Osteocyte (in vitro differentiated cells): Measurements from ENCODE around the gene SENP8. TPM values are rescaled to one million over a fixed set of nuclear protein-coding genes. Genes with fewer than 3 reads are reported as not detected.

Experiments used
- DNase-seq: peaks from one replicate; pipeline ENCODE4 v3.0.0; 2021; ENCODE audit warnings: mixed read lengths; ENCODE audit not compliant: unreplicated experiment; ENCODE audit errors: extremely low spot score
- H3K27ac Mint-ChIP-seq: one replicate; pipeline ENCODE4 v1.8.0; 2021; ENCODE audit warnings: mild to moderate bottlenecking, mixed read lengths; ENCODE audit not compliant: unreplicated experiment
- H3K27me3 Mint-ChIP-seq: one replicate; pipeline ENCODE4 v1.8.0; 2021; ENCODE audit warnings: mixed read lengths; ENCODE audit not compliant: unreplicated experiment
- H3K36me3 Mint-ChIP-seq: one replicate; pipeline ENCODE4 v1.8.0; 2021; ENCODE audit warnings: mixed read lengths; ENCODE audit not compliant: unreplicated experiment
- H3K4me1 Mint-ChIP-seq: one replicate; pipeline ENCODE4 v1.8.0; 2021; ENCODE audit warnings: mixed read lengths; ENCODE audit not compliant: unreplicated experiment
- H3K4me3 Mint-ChIP-seq: one replicate; pipeline ENCODE4 v1.8.0; 2021; ENCODE audit warnings: mild to moderate bottlenecking, moderate library complexity, mixed read lengths; ENCODE audit not compliant: unreplicated experiment
- H3K9me3 Mint-ChIP-seq: one replicate; pipeline ENCODE4 v1.8.0; 2021; ENCODE audit warnings: mixed read lengths; ENCODE audit not compliant: unreplicated experiment
- CTCF ChIP-seq: fragments of 200-600 bp; sonication (generic); IDR thresholded peaks from 2 replicates; pipeline ENCODE4 v1.5.0; 2021; ENCODE audit warnings: antibody characterized with exemption, mild to moderate bottlenecking, moderate library complexity
- total RNA-seq: library from RNA; stranded (reverse); gene quantifications from 2 replicates; pipeline ENCODE4 v1.2.1, GENCODE V29; 2021

The SENP8 gene
- total RNA-seq, 1 donor from 2014 or later: 4.0 TPM

GRCh38 chr15:72113347-72114031 lies 4.7 kb upstream of the SENP8 start:
- Mint-ChIP-seq H3K27me3 (no peaks in the 10 kb centered on the region), H3K4me3 (no peak overlapping the region), H3K27ac (no peak overlapping the region), H3K9me3 (no peaks in the 10 kb centered on the region), H3K4me1 (peaks cover 32% of the 10 kb centered on the region), H3K36me3 (no peaks in the 10 kb centered on the region)
- TF ChIP-seq CTCF: no peak
- DNase-seq: no peak

GRCh38 chr15:72116731-72117485 lies 1.3 kb upstream of the SENP8 start:
- H3K4me3 Mint-ChIP-seq: peak overlapping the region; percentile 95
- no peak for TF ChIP-seq CTCF
- no peaks in the 10 kb centered on the region for H3K36me3 Mint-ChIP-seq
- no peaks in the 10 kb centered on the region for H3K27me3 Mint-ChIP-seq
- peaks cover 33% of the 10 kb centered on the region for H3K4me1 Mint-ChIP-seq
- DNase-seq: no peak
- no peaks in the 10 kb centered on the region for H3K9me3 Mint-ChIP-seq
- H3K27ac Mint-ChIP-seq: peak overlapping the region; percentile 81

GRCh38 chr15:72117486-72118016 lies 652 bp upstream of the SENP8 start:
- TF ChIP-seq CTCF: no peak
- Mint-ChIP-seq H3K27me3 (no peaks in the 10 kb centered on the region), H3K9me3 (no peaks in the 10 kb centered on the region), H3K27ac (peak overlapping the region; percentile 81), H3K36me3 (no peaks in the 10 kb centered on the region), H3K4me3 (peak overlapping the region; percentile 95), H3K4me1 (peaks cover 33% of the 10 kb centered on the region)
- DNase-seq: peak; percentile 91

- TF ChIP-seq CTCF: no peak
- H3K36me3 Mint-ChIP-seq: no peaks in the 10 kb centered on the region
- no peak for DNase-seq
- H3K9me3 Mint-ChIP-seq: no peaks in the 10 kb centered on the region
- H3K4me3 Mint-ChIP-seq: no peak overlapping the region
- H3K27ac Mint-ChIP-seq: no peak overlapping the region
- peaks cover under 1% of the 10 kb centered on the region for H3K4me1 Mint-ChIP-seq
- no peaks in the 10 kb centered on the region for H3K27me3 Mint-ChIP-seq
Measured at GRCh38 chr15:72124218-72124617, 6.0 kb downstream of the SENP8 start.

DNA sequence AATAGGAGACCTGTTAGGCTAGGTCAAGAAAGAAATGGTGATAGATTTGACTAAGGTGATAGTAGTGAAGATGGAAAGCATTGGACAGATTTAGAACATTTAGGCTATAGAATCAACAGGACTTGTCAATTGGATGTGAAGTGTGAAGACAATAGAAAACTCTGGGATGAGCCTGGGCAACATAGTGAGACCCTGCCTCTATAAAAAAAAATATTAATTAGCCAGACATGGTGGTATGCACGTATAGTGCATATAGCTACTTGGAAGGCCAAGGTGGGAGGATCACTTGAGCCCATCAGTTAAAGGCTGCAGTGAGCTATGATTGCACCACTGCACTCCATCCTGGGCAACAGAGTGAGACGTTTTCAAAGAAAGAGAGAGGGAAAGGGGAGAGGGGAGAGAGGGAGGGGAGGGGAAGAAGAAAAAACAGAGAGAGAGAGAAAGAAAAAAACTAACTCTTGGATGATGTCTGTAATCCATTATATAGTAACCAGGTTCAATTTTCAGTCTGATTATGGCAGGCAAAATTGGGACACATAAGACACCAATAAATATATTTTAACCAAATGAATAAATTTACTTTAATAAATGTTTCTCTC lies 9.6 kb downstream of the SENP8 start:
- Mint-ChIP-seq H3K27me3 (no peaks in the 10 kb centered on the region), H3K27ac (no peak overlapping the region), H3K4me3 (no peak overlapping the region), H3K9me3 (no peaks in the 10 kb centered on the region), H3K4me1 (no peaks in the 10 kb centered on the region), H3K36me3 (no peaks in the 10 kb centered on the region)
- no peak for DNase-seq
- TF ChIP-seq CTCF: no peak
